Diencephalon (tissue), 1 donor: ENCODE results near the gene PCDHGB1. TPM values are rescaled to one million over a fixed set of nuclear protein-coding genes. Genes with fewer than 3 reads are reported as not detected.

Source experiments
- total RNA-seq: library from RNA; depleted of rRNA; stranded (reverse); fragments of >200 nt; gene quantifications from one replicate; pipeline ENCODE4 v1.2.3, GENCODE V29; 2014

Gene PCDHGB1
- total RNA-seq, 1 donor from 2014 or later: 10.4 TPM

DNA sequence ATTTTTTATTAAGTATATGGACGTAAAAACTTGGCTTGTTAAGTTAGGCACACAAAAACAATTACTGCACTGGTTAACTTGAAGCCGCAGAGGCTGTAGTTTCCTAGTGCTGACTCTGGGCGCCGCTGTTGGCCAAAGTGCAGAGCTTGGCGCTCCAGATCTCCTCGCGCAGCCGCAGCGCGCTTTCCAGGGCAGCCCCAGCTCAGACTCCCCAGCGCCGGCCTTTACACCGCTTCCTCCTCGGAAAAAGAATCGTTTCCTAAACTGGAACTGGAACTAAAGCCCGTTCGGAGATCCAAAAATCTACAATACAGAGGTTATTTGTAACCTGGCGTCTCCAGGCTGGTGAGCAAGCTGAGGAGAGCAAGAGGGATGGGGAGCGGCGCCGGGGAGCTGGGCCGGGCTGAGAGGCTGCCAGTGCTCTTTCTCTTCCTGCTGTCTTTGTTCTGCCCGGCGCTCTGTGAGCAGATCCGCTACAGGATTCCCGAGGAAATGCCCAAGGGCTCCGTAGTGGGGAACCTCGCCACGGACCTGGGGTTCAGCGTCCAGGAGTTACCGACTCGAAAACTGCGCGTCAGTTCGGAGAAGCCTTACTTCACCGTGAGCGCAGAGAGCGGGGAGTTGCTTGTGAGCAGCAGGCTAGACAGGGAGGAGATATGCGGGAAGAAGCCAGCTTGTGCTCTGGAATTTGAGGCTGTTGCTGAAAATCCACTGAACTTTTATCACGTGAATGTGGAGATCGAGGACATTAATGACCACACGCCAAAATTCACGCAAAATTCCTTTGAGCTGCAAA lies 48.1 kb downstream of the PCDHGB1 start, which contains the start of gene PCDHGB5:
Gene PCDHGB5 (plus strand): TSS at position 192 of the 796 bp plus-strand sequence. CDS start 181 bp downstream, at position 373.

Other genes starting within 250 kb of the PCDHGB1 start
- gene PCDHB3, start 249.6 kb upstream of the PCDHGB1 start, total RNA-seq: 13.6 TPM
- gene PCDHB4, start 228.3 kb upstream of the PCDHGB1 start, total RNA-seq: 5.3 TPM
- gene PCDHB5, start 214.9 kb upstream of the PCDHGB1 start, total RNA-seq: 11.1 TPM
- gene PCDHB6, start 200.0 kb upstream of the PCDHGB1 start, total RNA-seq: 4.2 TPM
- gene PCDHB7, start 177.5 kb upstream of the PCDHGB1 start, total RNA-seq: 8.5 TPM
- gene PCDHB8, start 172.3 kb upstream of the PCDHGB1 start, total RNA-seq: 8.1 TPM
- 5.8 TPM for gene PCDHB16, start 167.7 kb upstream of the PCDHGB1 start, total RNA-seq
- gene PCDHB9, start 162.9 kb upstream of the PCDHGB1 start, total RNA-seq: 9.2 TPM
- gene PCDHB10, start 157.7 kb upstream of the PCDHGB1 start, total RNA-seq: 22.4 TPM
- 14.8 TPM for gene PCDHB11, start 150.5 kb upstream of the PCDHGB1 start, total RNA-seq
- 15.5 TPM for gene PCDHB12, start 141.4 kb upstream of the PCDHGB1 start, total RNA-seq
- 10.8 TPM for gene PCDHB13, start 136.2 kb upstream of the PCDHGB1 start, total RNA-seq
- gene PCDHB14, start 126.8 kb upstream of the PCDHGB1 start, total RNA-seq: 12.7 TPM
- gene PCDHB15, start 104.7 kb upstream of the PCDHGB1 start, total RNA-seq: 22.6 TPM
- gene SLC25A2, start 46.0 kb upstream of the PCDHGB1 start, total RNA-seq: 0.23 TPM
- 103 TPM for gene TAF7, start 29.3 kb upstream of the PCDHGB1 start, total RNA-seq
- 4.2 TPM for gene PCDHGA1, start 19.6 kb upstream of the PCDHGB1 start, total RNA-seq
- gene PCDHGA2, start 11.3 kb upstream of the PCDHGB1 start, total RNA-seq: 8.5 TPM
- 7.2 TPM for gene PCDHGA3, start 6.3 kb upstream of the PCDHGB1 start, total RNA-seq
- 12.5 TPM for gene PCDHGA4, start 4.9 kb downstream of the PCDHGB1 start, total RNA-seq
- gene PCDHGB2, start 9.9 kb downstream of the PCDHGB1 start, total RNA-seq: 7.6 TPM
- gene PCDHGA5, start 14.1 kb downstream of the PCDHGB1 start, total RNA-seq: 7.2 TPM
- 9.2 TPM for gene PCDHGB3, start 20.1 kb downstream of the PCDHGB1 start, total RNA-seq
- gene PCDHGA6, start 23.8 kb downstream of the PCDHGB1 start, total RNA-seq: 11.3 TPM
- 7.6 TPM for gene PCDHGA7, start 32.6 kb downstream of the PCDHGB1 start, total RNA-seq
- gene PCDHGB4, start 37.6 kb downstream of the PCDHGB1 start, total RNA-seq: 14.8 TPM
- gene PCDHGA8, start 42.5 kb downstream of the PCDHGB1 start, total RNA-seq: 6.9 TPM
- gene PCDHGB5, start 47.8 kb downstream of the PCDHGB1 start, total RNA-seq: 24.0 TPM
- 14.3 TPM for gene PCDHGA9, start 52.7 kb downstream of the PCDHGB1 start, total RNA-seq
- 17.8 TPM for gene PCDHGB6, start 57.9 kb downstream of the PCDHGB1 start, total RNA-seq
- gene PCDHGA10, start 62.9 kb downstream of the PCDHGB1 start, total RNA-seq: 15.2 TPM
- gene PCDHGB7, start 67.6 kb downstream of the PCDHGB1 start, total RNA-seq: 18.2 TPM
- 18.9 TPM for gene PCDHGA11, start 71.0 kb downstream of the PCDHGB1 start, total RNA-seq
- gene PCDHGA12, start 80.4 kb downstream of the PCDHGB1 start, total RNA-seq: 7.4 TPM
- gene PCDHGC3, start 125.9 kb downstream of the PCDHGB1 start, total RNA-seq: 69.0 TPM
- 91.6 TPM for gene PCDHGC4, start 134.9 kb downstream of the PCDHGB1 start, total RNA-seq
- 9.5 TPM for gene PCDHGC5, start 139.0 kb downstream of the PCDHGB1 start, total RNA-seq